SK-N-SH (cell line): ENCODE data around the gene GALK2. TPM values are rescaled to one million over a fixed set of nuclear protein-coding genes. Genes with fewer than 3 reads are reported as not detected.

Experiments
- CTCF ChIA-PET: fragments of 300-600, 350-600 bp; formaldehyde crosslinking; extraction: SDS; loops from one replicate; lab custom pipeline; 2021; lab: Yijun Ruan, JAX
- POLR2A ChIA-PET: fragments of 350-600 bp; sonication (Branson Sonifier 250); formaldehyde crosslinking; extraction: SDS; loops from one replicate; lab custom pipeline; 2020; ENCODE audit warnings: antibody characterized with exemption, inconsistent platforms; lab: Yijun Ruan, JAX
- DNase-seq: peaks from one replicate; pipeline ENCODE4 v3.0.0; 2012
- H2AFZ ChIP-seq: fragments of 200-600 bp; sonication (generic); 2 replicates; pipeline ENCODE4 v1.8.1; 2016; ENCODE audit warnings: antibody characterized with exemption, mild to moderate bottlenecking, low read depth
- H3F3A ChIP-seq: fragments of 200-600 bp; sonication (generic); replicated peaks from 2 replicates; pipeline ENCODE3; 2016; ENCODE audit warnings: antibody characterized with exemption, mild to moderate bottlenecking; ENCODE audit not compliant: insufficient read depth
- H3K27ac ChIP-seq, 2 experiments: fragments of 200-500 bp in 1 of 2; fragments of 200-600 bp in 1 of 2; sonication (Bioruptor generic) in 1 of 2; sonication (generic), shearing (Covaris generic) in 1 of 2; 2 replicates each; pipeline versions ENCODE4 v1.5.1 to v1.6.1; 2014 to 2016; ENCODE audit warnings: low read depth in 2 of 2, inconsistent platforms in 1 of 2, low read length in 1 of 2, mild to moderate bottlenecking in 1 of 2, mixed read lengths in 1 of 2
- H3K27me3 ChIP-seq: fragments of 200-600 bp; sonication (generic), shearing (Covaris generic); 2 replicates; pipeline ENCODE4 v1.6.1; 2016; ENCODE audit warnings: mixed run types; ENCODE audit not compliant: insufficient read depth
- H3K36me3 ChIP-seq, 2 experiments: fragments of 200-500 bp in 1 of 2; fragments of 200-600 bp in 1 of 2; sonication (Bioruptor generic) in 1 of 2; sonication (generic) in 1 of 2; replicated peaks in 1 of 2; 2 replicates each; pipeline versions ENCODE3 to v1.5.1; 2014 to 2016; ENCODE audit warnings: low read length in 1 of 2, mild to moderate bottlenecking in 1 of 2; ENCODE audit not compliant: insufficient read depth in 2 of 2, control insufficient read depth in 1 of 2
- H3K4me1 ChIP-seq, 2 experiments: fragments of 200-500 bp in 1 of 2; fragments of 200-600 bp in 1 of 2; sonication (Bioruptor generic) in 1 of 2; sonication (generic), shearing (Covaris generic) in 1 of 2; 2 replicates each; pipeline versions ENCODE4 v1.5.1 to v1.6.1; 2014 to 2016; ENCODE audit warnings: low read depth in 1 of 2, low read length in 1 of 2, mixed run types in 1 of 2; ENCODE audit not compliant: insufficient read depth in 2 of 2, control insufficient read depth in 1 of 2
- H3K4me2 ChIP-seq: fragments of 200-600 bp; sonication (generic), shearing (Covaris generic); 2 replicates; pipeline ENCODE4 v1.6.1; 2017; ENCODE audit warnings: mixed run types
- H3K4me3 ChIP-seq, 2 experiments: fragments of 200-500 bp in 1 of 2; fragments of 200-600 bp in 1 of 2; sonication (Bioruptor generic) in 1 of 2; sonication (generic), shearing (Covaris generic) in 1 of 2; 2 replicates each; pipeline versions ENCODE4 v1.5.1 to v1.8.1; 2014 to 2016; ENCODE audit warnings: low read depth in 2 of 2, inconsistent platforms in 1 of 2, low read length in 1 of 2, mild to moderate bottlenecking in 1 of 2, mixed read lengths in 1 of 2, moderate library complexity in 1 of 2
- H3K79me2 ChIP-seq: fragments of 200-600 bp; sonication (generic); 2 replicates; pipeline ENCODE4 v1.8.1; 2017; ENCODE audit warnings: mild to moderate bottlenecking; ENCODE audit not compliant: insufficient read depth
- H3K9ac ChIP-seq: fragments of 200-600 bp; sonication (generic); 2 replicates; pipeline ENCODE4 v1.6.1; 2017; ENCODE audit warnings: mixed run types
- H3K9me2 ChIP-seq: fragments of 200-600 bp; sonication (generic); 2 replicates; pipeline ENCODE4 v1.6.1; 2017; ENCODE audit warnings: mixed run types
- H3K9me3 ChIP-seq: fragments of 200-600 bp; sonication (generic); 2 replicates; pipeline ENCODE4 v1.6.1; 2017; ENCODE audit warnings: mixed run types, mild to moderate bottlenecking, moderate library complexity
- H4K20me1 ChIP-seq: fragments of 200-600 bp; sonication (generic); 2 replicates; pipeline ENCODE4 v1.6.1; 2017; ENCODE audit warnings: mild to moderate bottlenecking, mixed run types; ENCODE audit not compliant: insufficient read depth
- CHD2 ChIP-seq: fragments of 150-350 bp; IDR thresholded peaks from 2 replicates; pipeline ENCODE4 v1.6.1; 2018; ENCODE audit warnings: low read length; ENCODE audit not compliant: partially characterized antibody
- EP300 ChIP-seq, 2 experiments: IDR thresholded peaks; 2 replicates each; pipeline versions ENCODE4 v1.4.0 to v1.6.1; 2012; ENCODE audit warnings: borderline replicate concordance in 1 of 2, low read depth in 1 of 2, low read length in 1 of 2
- EZH2phosphoT487 ChIP-seq: fragments of 200-600 bp; sonication (generic); IDR thresholded peaks from 2 replicates; pipeline ENCODE4 v1.6.1; 2017; ENCODE audit warnings: low read depth, mixed run types, mild to moderate bottlenecking, antibody characterized with exemption, moderate library complexity, borderline replicate concordance
- FOXJ3 ChIP-seq: sonication (generic); formaldehyde crosslinking; IDR thresholded peaks from 2 replicates; pipeline ENCODE4 v1.5.1; 2020; ENCODE audit warnings: mild to moderate bottlenecking, missing genetic modification reagents
- FOXM1 ChIP-seq: IDR thresholded peaks from 2 replicates; pipeline ENCODE4 v1.4.0; 2012; ENCODE audit warnings: low read depth, mild to moderate bottlenecking
- GATA2 ChIP-seq: sonication (generic); formaldehyde crosslinking; IDR thresholded peaks from 2 replicates; pipeline ENCODE4 v1.5.0; 2020; ENCODE audit warnings: mild to moderate bottlenecking, missing genetic modification reagents
- IRF3 ChIP-seq: fragments of 150-350 bp; IDR thresholded peaks from 2 replicates; pipeline ENCODE4 v1.6.1; 2016; ENCODE audit warnings: mild to moderate bottlenecking, low read depth, low read length
- MAX ChIP-seq: IDR thresholded peaks from 2 replicates; pipeline ENCODE4 v1.4.0; 2012; ENCODE audit warnings: low read depth
- MEF2A ChIP-seq: IDR thresholded peaks from 2 replicates; pipeline ENCODE4 v1.4.0; 2012; ENCODE audit warnings: low read depth, borderline replicate concordance
- POLR2AphosphoS5 ChIP-seq: IDR thresholded peaks from 2 replicates; pipeline ENCODE4 v1.6.1; 2012; ENCODE audit warnings: low read depth, low read length
- RAD21 ChIP-seq: IDR thresholded peaks from 2 replicates; pipeline ENCODE4 v1.6.1; 2012; ENCODE audit warnings: mild to moderate bottlenecking, low read length
- RFX5 ChIP-seq: IDR thresholded peaks from 2 replicates; pipeline ENCODE4 v1.6.1; 2012; ENCODE audit warnings: mild to moderate bottlenecking, improper control_type of control experiment, low read length
- SIN3A ChIP-seq: IDR thresholded peaks from 2 replicates; pipeline ENCODE4 v1.6.1; 2012; ENCODE audit warnings: low read depth, mild to moderate bottlenecking, low read length, moderate library complexity, borderline replicate concordance
- TAF1 ChIP-seq: IDR thresholded peaks from 2 replicates; pipeline ENCODE4 v1.6.1; 2012; ENCODE audit warnings: low read depth, mild to moderate bottlenecking, low read length, moderate library complexity, borderline replicate concordance
- TCF12 ChIP-seq: IDR thresholded peaks from 2 replicates; pipeline ENCODE4 v1.4.0; 2012
- TEAD4 ChIP-seq: IDR thresholded peaks from 2 replicates; pipeline ENCODE4 v1.4.0; 2012; ENCODE audit warnings: mild to moderate bottlenecking, borderline replicate concordance; ENCODE audit not compliant: insufficient read depth
- USF2 ChIP-seq: fragments of 150-350 bp; IDR thresholded peaks from 2 replicates; pipeline ENCODE4 v1.6.1; 2017; ENCODE audit warnings: antibody characterized with exemption, low read length, low read depth, borderline replicate concordance
- YY1 ChIP-seq: IDR thresholded peaks from 2 replicates; pipeline ENCODE4 v1.4.0; 2012; ENCODE audit warnings: low read depth, mild to moderate bottlenecking
- ZBTB33 ChIP-seq: IDR thresholded peaks from 2 replicates; pipeline ENCODE4 v1.4.0; 2012; ENCODE audit warnings: low read depth, borderline replicate concordance
- WGBS: methylation state at CpG from one replicate; pipeline ENCODE4 v1.1.6; 2017; ENCODE audit warnings: low lambda C conversion rate; 5-methylcytosine and 5-hydroxymethylcytosine counted together
- polyA plus RNA-seq, 3 experiments: library from polyadenylated mRNA; depleted of rRNA; stranded (reverse); fragments of >200 nt; gene quantifications; 2 replicates each; pipeline ENCODE4 v1.2.3, GENCODE V29; 2012

GALK2 gene
- polyA plus RNA-seq, 1 of the 3 experiments (the other 2 are of a cell fraction), result 19.0 TPM

GRCh38 chr15:49296258-49296657, 126.2 kb downstream of the GALK2 start:
- Histone ChIP-seq H3K79me2 (0 out of 2 replicates have a peak, but pooled peaks cover 4% of the 10 kb centered on the region), H3K36me3 (peaks cover 0 to 9% of the 10 kb centered on the region in 2 experiments), H3K4me2 (no peak overlapping the region), H3K27me3 (no peaks in the 10 kb centered on the region), H3K4me3 (no peak overlapping the region), H3K27ac (no peak overlapping the region), H2AFZ (no peak overlapping the region), H3K9ac (no peak overlapping the region), H3K9me3 (no peaks in the 10 kb centered on the region), H4K20me1 (no peaks in the 10 kb centered on the region), H3K9me2 (no peaks in the 10 kb centered on the region), H3K4me1 (no peaks in the 10 kb centered on the region), H3F3A (no peaks in the 10 kb centered on the region)
- no peak for TF ChIP-seq RFX5
- TF ChIP-seq TCF12, result no peak
- no peak for TF ChIP-seq YY1
- no peak for TF ChIP-seq SIN3A
- TF ChIP-seq GATA2 (CRISPR knock-in tag), result no peak
- TF ChIP-seq POLR2AphosphoS5, result no peak
- no peak for TF ChIP-seq FOXJ3
- TF ChIP-seq TEAD4, result no peak
- TF ChIP-seq USF2, result no peak
- no peak for TF ChIP-seq MEF2A
- TF ChIP-seq EP300 (IDR thresholded peaks at IDR 0.05; ENCODE audit: borderline replicate concordance in 1 of 2, low read depth in 1 of 2, low read length in 1 of 2), result no peak
- TF ChIP-seq RAD21, result no peak
- no peak for TF ChIP-seq IRF3
- no peak for TF ChIP-seq ZBTB33
- no peak for TF ChIP-seq EZH2phosphoT487
- TF ChIP-seq CHD2, result no peak
- no peak for TF ChIP-seq TAF1
- no peak for TF ChIP-seq FOXM1
- TF ChIP-seq MAX, result no peak
- POLR2A ChIA-PET, result no interaction called here
- 91% methylated on average over 1 of the region's 1 CpG for WGBS
- CTCF ChIA-PET, result no interaction called here
- DNase-seq, result no peak
